ENCODE measurements around the gene NDRG4.

Gene NDRG4

DNA sequence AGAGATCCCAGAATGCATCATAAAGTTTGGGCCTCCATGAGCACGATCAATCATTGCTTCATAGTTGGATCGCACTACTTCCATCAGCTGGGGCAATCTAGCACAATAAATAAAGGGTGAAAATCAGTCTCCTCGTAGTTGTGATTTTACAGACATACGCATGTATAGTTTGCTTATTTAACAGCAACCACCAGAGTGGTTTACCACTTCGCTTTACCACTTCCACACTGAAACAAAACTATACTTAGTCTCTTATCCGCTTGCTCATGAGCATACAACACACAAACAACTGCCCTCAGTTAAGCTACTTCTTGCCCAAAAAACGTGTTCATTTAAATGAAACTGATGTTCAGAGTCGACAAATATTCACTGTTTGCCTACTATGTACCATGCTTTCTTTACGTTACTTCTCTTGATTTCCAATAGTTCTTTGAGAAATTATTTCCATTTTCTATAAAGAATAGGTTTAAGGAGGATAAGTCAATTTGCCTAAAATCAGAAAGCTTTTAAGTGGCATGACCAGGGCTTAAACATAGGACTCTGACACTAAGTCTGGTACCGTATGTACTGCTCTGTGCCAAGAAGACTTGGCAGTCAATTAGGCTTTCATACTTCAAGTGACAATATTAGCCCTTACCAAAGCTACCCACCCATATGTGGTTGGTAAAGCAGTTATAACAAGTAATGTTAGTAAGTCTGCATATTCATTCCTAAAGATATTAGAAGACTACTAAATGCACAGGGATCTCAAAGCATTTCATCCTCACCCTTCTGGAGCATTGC, 37.4 kb downstream of the NDRG4 start:
- no peak for DNase-seq (ENCODE audit: low read depth in 2 of 2)

DNA sequence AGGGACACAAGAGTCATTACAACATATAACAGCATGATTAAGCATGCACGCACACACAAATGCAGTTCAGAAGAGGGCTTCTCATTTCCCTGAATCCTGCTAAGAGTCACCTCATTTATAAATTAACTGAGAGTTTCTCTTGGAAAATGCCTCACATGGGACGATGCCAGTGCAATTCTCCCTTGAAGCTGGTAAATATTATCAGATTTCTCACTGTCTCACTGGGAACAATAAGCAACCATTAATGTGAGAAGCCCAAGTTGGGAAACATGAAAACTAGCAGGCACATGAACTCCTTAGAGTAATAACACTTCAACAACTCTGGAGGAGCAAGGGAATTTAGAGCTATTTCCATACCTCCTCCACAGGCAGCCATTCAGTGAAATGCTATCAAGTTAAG, 41.8 kb downstream of the NDRG4 start:
- no peak for DNase-seq (ENCODE audit: low read depth in 2 of 2)

DNA sequence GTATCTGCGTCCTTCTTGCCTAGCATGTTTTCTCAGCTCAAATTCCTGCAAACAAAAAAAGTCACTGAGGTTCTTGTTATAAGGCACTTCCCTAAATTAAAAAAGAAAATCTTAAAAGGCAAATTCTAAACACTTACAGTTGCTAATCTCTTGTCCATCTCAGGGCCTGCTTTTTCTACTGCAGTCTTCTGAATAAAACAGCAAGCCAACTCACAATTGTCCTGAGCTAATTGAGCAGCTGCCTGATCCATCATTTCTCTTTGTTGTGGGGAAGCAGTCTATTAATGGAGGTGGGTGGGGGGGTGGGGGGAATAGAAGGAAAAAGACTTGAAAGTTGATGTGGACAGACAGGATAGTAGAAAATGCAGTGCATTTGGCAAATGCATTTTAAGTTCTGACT, 42.3 kb downstream of the NDRG4 start:
- no peak for DNase-seq (ENCODE audit: low read depth in 2 of 2)

DNA sequence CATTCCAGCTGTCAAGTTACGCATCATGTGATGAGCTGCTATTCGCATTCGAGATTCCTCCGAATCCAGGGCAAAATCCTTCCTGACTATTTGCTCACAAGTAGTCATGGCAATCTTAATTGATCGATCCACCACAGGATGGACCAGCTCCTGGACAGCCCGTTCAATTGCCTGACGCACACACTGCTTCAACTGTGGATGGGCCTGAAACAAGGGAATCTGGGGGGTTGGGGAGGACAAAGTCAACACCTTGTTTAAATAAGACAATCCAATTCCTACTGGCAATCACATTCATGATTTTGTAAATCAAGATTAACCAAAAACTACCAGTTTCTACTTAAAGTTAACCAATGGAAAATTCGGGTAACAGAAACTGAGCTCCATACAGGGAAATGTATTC, 43.7 kb downstream of the NDRG4 start:
- no peak for DNase-seq (ENCODE audit: low read depth in 2 of 2)

DNA sequence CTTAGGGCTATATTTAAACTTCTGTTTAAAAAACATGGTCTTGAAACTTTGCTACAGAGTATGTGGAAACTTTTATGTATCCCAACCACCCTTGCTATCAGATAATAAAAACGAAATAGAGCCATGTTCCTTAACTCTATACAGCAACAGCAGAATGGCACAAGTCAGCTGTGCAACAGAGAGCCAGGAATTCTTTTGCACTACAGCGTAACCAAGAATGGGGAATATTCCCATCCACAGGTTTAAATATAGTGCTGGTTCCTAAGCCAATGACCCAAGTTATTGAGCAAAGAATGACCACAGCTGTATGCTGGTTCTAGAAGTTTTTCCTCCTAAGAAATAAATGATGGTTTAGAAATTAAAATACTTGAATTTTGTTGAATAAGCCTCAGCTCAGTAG, 48.4 kb downstream of the NDRG4 start:
- no peak for DNase-seq (ENCODE audit: low read depth in 2 of 2)

DNA sequence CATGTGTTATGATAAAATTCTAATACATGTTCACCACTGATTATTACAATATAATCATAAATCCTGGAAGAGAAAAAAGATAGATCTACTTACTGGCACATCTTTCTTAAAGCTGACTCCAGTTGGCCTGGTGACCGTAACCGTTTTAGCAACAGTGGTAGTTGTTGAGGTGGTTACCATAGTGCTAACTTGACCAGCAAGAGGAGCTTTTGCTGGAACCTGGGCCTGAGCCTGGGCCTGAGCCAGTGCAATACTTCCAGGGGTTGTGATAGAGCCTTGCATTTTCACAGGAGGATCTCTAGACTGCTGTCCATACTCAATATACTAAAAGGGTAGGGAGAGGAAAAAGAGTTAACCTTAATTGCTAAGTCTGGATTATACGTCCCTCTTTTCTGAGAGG, 51.6 kb downstream of the NDRG4 start:
- no peak for DNase-seq (ENCODE audit: low read depth in 2 of 2)

DNA sequence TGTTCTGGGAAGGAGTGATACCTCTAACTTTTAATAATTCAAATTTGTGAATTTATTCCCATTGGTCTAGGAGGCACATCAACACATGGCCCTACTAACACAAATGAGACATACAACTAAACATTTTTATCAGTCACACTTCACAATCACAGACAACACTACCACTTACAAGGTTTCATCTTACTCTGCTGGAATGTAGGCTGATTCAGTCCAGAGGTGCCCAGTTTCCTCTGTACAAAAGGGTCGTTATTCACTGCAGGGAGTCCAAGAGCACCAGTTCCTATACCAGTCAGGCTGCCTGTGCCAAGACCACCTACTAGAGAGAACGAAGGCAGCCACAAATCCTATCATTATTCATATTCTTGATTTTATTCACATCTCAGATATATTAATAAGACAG, 56.7 kb downstream of the NDRG4 start:
- no peak for DNase-seq (ENCODE audit: low read depth in 2 of 2)

Measured in stimulated activated CD4-positive, alpha-beta T cell treated with anti-CD3 and anti-CD28 coated beads, Interleukin-15, amount 100 ng/mL, for 48 hours (primary cell).